ENCODE results near the gene PTPN4.

DNA sequence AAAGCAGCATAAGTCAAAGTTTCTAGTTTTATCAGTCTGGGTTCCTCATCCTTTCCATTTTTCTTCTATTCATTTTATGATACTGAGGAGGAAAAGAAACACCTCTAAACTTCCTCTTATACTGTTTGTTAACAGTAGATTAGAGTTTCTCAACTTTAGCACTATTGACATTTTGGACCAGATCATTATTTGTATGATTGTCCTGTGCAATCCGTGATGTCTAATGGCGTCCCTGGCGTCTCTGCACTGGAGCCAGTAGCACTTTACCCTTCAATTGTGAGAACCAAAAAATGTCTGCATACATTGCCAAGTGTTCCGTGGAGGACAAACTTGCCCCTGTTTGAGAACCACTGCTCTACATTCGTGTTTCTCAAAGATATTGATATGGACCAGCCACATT lies 25.2 kb downstream of the PTPN4 start:
- TF ChIP-seq, protein P1, sequence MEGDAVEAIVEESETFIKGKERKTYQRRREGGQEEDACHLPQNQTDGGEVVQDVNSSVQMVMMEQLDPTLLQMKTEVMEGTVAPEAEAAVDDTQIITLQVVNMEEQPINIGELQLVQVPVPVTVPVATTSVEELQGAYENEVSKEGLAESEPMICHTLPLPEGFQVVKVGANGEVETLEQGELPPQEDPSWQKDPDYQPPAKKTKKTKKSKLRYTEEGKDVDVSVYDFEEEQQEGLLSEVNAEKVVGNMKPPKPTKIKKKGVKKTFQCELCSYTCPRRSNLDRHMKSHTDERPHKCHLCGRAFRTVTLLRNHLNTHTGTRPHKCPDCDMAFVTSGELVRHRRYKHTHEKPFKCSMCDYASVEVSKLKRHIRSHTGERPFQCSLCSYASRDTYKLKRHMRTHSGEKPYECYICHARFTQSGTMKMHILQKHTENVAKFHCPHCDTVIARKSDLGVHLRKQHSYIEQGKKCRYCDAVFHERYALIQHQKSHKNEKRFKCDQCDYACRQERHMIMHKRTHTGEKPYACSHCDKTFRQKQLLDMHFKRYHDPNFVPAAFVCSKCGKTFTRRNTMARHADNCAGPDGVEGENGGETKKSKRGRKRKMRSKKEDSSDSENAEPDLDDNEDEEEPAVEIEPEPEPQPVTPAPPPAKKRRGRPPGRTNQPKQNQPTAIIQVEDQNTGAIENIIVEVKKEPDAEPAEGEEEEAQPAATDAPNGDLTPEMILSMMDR (IDR thresholded peaks at IDR 0.05), result no peak
- no peak for TF ChIP-seq POLR2A (IDR thresholded peaks at IDR 0.05)

All from esophagus squamous epithelium (tissue), 4 donors.